Lower lobe of right lung (tissue), 2 donors: ENCODE results near the gene CHMP1B. TPM values are rescaled to one million over a fixed set of nuclear protein-coding genes. Genes with fewer than 3 reads are reported as not detected.

Experiments used
- ATAC-seq, 2 donors: fragments of 200-7000 bp; cut with Tn5 transposase; one replicate each; pipeline ENCODE4 v1.9.1; 2020 to 2022; ENCODE audit warnings: mild to moderate bottlenecking in 2 of 2, moderate library complexity in 2 of 2
- DNase-seq: peaks from one replicate; pipeline ENCODE4 v3.0.0-alpha.2; 2020
- H3K27ac ChIP-seq: fragments of 200-600 bp; one replicate; pipeline ENCODE4 v1.8.0; 2022
- H3K27me3 ChIP-seq: fragments of 200-600 bp; one replicate; pipeline ENCODE4 v1.8.0; 2022; ENCODE audit warnings: low read depth
- H3K36me3 ChIP-seq: fragments of 200-600 bp; one replicate; pipeline ENCODE4 v1.8.0; 2022; ENCODE audit warnings: mild to moderate bottlenecking
- H3K4me1 ChIP-seq: fragments of 200-600 bp; one replicate; pipeline ENCODE4 v1.8.0; 2022
- H3K4me3 ChIP-seq: fragments of 200-600 bp; one replicate; pipeline ENCODE4 v1.8.0; 2022; ENCODE audit warnings: mild to moderate bottlenecking
- H3K9me3 ChIP-seq: fragments of 200-600 bp; one replicate; pipeline ENCODE4 v1.8.0; 2022
- CTCF ChIP-seq: fragments of 200-600 bp; IDR thresholded peaks from one replicate; pipeline ENCODE4 v1.8.0; 2022; ENCODE audit warnings: antibody characterized with exemption, mild to moderate bottlenecking
- intact Hi-C: fragments of 100-400 bp; cut with DNase I; formaldehyde crosslinking; loops from one replicate; pipeline ENCODE4 v1.11.0; 2022
- long read RNA-seq: library from polyadenylated mRNA; unstranded; transcript quantifications from one replicate; pipeline ENCODE4 v2.0.0, GENCODE V29; 2021
- total RNA-seq: library from RNA; stranded (reverse); fragmentation: NEBNext Ultra II Directional; extraction: Animal tissue kit (Norgen Biotek cat#: 25700); gene quantifications from one replicate; pipeline ENCODE4 v1.2.1, GENCODE V29; 2021
- donor health status: DM: no; HTN: yes; CAD: no; lungs with severe emphysema.

CHMP1B gene
- 39.4 TPM for total RNA-seq
- long read RNA-seq, transcript CHMP1B-201 (1 exons, 3,054 nt), result major isoform, 33 of 33 reads
- long read RNA-seq, partial matches to known transcripts, result 0 of 33 reads
- long read RNA-seq, other reads (novel, unspliced or antisense), result 0 of 33 reads

- DNase-seq, result peak; percentile 99
- ATAC-seq, result peak; percentile 99
- Histone ChIP-seq H3K4me3 (peak within 1 kb of the TSS; percentile 65), H3K27me3 (no peaks in the 10 kb centered on the region), H3K27ac (peak within 1 kb of the TSS; percentile 91), H3K36me3 (peaks cover 21% of the 10 kb centered on the region), H3K9me3 (no peaks in the 10 kb centered on the region), H3K4me1 (peaks cover 41% of the 10 kb centered on the region)
- intact Hi-C loops, result no loop called here
- TF ChIP-seq CTCF, result no peak
Measured at GRCh38 chr18:11851146-11851805, at the start of gene CHMP1B. Gene CHMP1B, plus strand, starts transcription at chr18:11851413. Its CDS starts 99 bp downstream, at chr18:11851512.

GRCh38 chr18:11801573-11801972, 49.6 kb upstream of the CHMP1B start:
- ATAC-seq (no peak), DNase-seq (no peak)
- no peak for TF ChIP-seq CTCF
- intact Hi-C loops, result no loop called here
- no peaks in the 10 kb centered on the region for H3K4me1 ChIP-seq
- no peak overlapping the region for H3K4me3 ChIP-seq
- H3K27me3 ChIP-seq, result no peaks in the 10 kb centered on the region
- H3K9me3 ChIP-seq, result no peaks in the 10 kb centered on the region
- no peaks in the 10 kb centered on the region for H3K36me3 ChIP-seq
- H3K27ac ChIP-seq, result no peak overlapping the region

- H3K36me3 ChIP-seq, result no peaks in the 10 kb centered on the region
- no peak for TF ChIP-seq CTCF
- H3K27me3 ChIP-seq, result no peaks in the 10 kb centered on the region
- H3K4me3 ChIP-seq, result no peak overlapping the region
- no peaks in the 10 kb centered on the region for H3K4me1 ChIP-seq
- DNase-seq, result no peak
- no peaks in the 10 kb centered on the region for H3K9me3 ChIP-seq
- ATAC-seq, result no peak
- intact Hi-C loops, result no loop called here
- H3K27ac ChIP-seq, result no peak overlapping the region
Measured at GRCh38 chr18:11802158-11802557, 49.1 kb upstream of the CHMP1B start.

GRCh38 chr18:11802586-11802985, 48.6 kb upstream of the CHMP1B start:
- H3K27me3 ChIP-seq, result no peaks in the 10 kb centered on the region
- H3K27ac ChIP-seq, result no peak overlapping the region
- DNase-seq, result no peak
- H3K4me3 ChIP-seq, result no peak overlapping the region
- intact Hi-C loops, result no loop called here
- no peak for TF ChIP-seq CTCF
- ATAC-seq, result no peak
- no peaks in the 10 kb centered on the region for H3K36me3 ChIP-seq
- no peaks in the 10 kb centered on the region for H3K9me3 ChIP-seq
- H3K4me1 ChIP-seq, result no peaks in the 10 kb centered on the region

- DNase-seq (no peak), ATAC-seq (no peak)
- H3K4me1 ChIP-seq, result no peaks in the 10 kb centered on the region
- H3K9me3 ChIP-seq, result no peaks in the 10 kb centered on the region
- TF ChIP-seq CTCF, result no peak
- H3K27ac ChIP-seq, result no peak overlapping the region
- intact Hi-C loops, result no loop called here
- H3K36me3 ChIP-seq, result no peaks in the 10 kb centered on the region
- no peaks in the 10 kb centered on the region for H3K27me3 ChIP-seq
- no peak overlapping the region for H3K4me3 ChIP-seq
Measured at GRCh38 chr18:11807233-11807632, 44.0 kb upstream of the CHMP1B start.
